HCT116 (cell line): ENCODE results near the gene PRKCA. TPM values are rescaled to one million over a fixed set of nuclear protein-coding genes. Genes with fewer than 3 reads are reported as not detected.

Experiments
- ATAC-seq: fragments of 200-7000 bp; cut with Tn5 transposase; 2 replicates; pipeline ENCODE4 v1.9.1; 2020; ENCODE audit warnings: mild to moderate bottlenecking, moderate library complexity
- BruUV-seq: library from RNA; stranded (reverse); fragments of 400-500 nt; replicated peaks from 2 replicates; lab custom pipeline; 2021; lab: Mats Ljungman, UMichigan
- CTCF ChIA-PET: fragments of 300-600 bp; sonication (Branson Sonifier 250); formaldehyde crosslinking; loops from one replicate; lab custom pipeline; 2021; ENCODE audit warnings: antibody characterized with exemption; lab: Charles Lee
- POLR2A ChIA-PET: fragments of 300-600, 350-600 bp; sonication (Branson Sonifier 250); formaldehyde crosslinking; loops from one replicate; lab custom pipeline; 2021; ENCODE audit warnings: antibody characterized with exemption; lab: Charles Lee
- RAD21 ChIA-PET, 2 experiments: fragments of 300-600 bp; sonication (Branson Sonifier 250); formaldehyde crosslinking; loops; one replicate each; lab custom pipeline; 2023; ENCODE audit warnings: low total read pairs in 2 of 2; ENCODE audit not compliant: uncharacterized antibody in 2 of 2, unreplicated experiment in 2 of 2, low non-redundant PET in 1 of 2; lab: Charles Lee
- DNase-seq: peaks from one replicate; pipeline ENCODE4 v3.0.0-alpha.2; 2010; ENCODE audit warnings: low read depth, low spot score
- H2AFZ ChIP-seq: fragments of 200-600 bp; shearing (Covaris generic), sonication (generic); 2 replicates; pipeline ENCODE4 v1.6.1; 2017; ENCODE audit warnings: low read depth, mixed run types, mixed read lengths, antibody characterized with exemption, low read length; ENCODE audit not compliant: poor library complexity, severe bottlenecking
- H3K27ac ChIP-seq: 2 replicates; pipeline ENCODE4 v1.5.1; 2012; ENCODE audit warnings: low read depth, low read length
- H3K27me3 ChIP-seq: fragments of 200-600 bp; sonication (generic); 2 replicates; pipeline ENCODE4 v1.6.1; 2016; ENCODE audit warnings: mixed run types, low read length, mixed read lengths; ENCODE audit not compliant: insufficient read depth
- H3K36me3 ChIP-seq, 2 experiments: fragments of 200-500 bp in 1 of 2; fragments of 200-600 bp in 1 of 2; sonication (Bioruptor generic) in 1 of 2; sonication (generic) in 1 of 2; 2 replicates each; pipeline versions ENCODE4 v1.5.1 to v1.6.1; 2014 to 2016; ENCODE audit warnings: low read length in 2 of 2, inconsistent platforms in 1 of 2, mixed read lengths in 1 of 2, mixed run types in 1 of 2; ENCODE audit not compliant: insufficient read depth in 2 of 2, control insufficient read depth in 1 of 2
- H3K4me1 ChIP-seq, 2 experiments: fragments of 200-600 bp in 1 of 2; sonication (generic) in 1 of 2; 2 replicates each; pipeline versions ENCODE4 v1.5.1 to v1.6.1; 2012 to 2017; ENCODE audit warnings: low read length in 2 of 2, inconsistent platforms in 1 of 2, mild to moderate bottlenecking in 1 of 2, mixed read lengths in 1 of 2, mixed run types in 1 of 2, moderate library complexity in 1 of 2; ENCODE audit not compliant: insufficient read depth in 2 of 2, control insufficient read depth in 1 of 2
- H3K4me2 ChIP-seq: fragments of 200-600 bp; sonication (generic); 2 replicates; pipeline ENCODE4 v1.6.1; 2017; ENCODE audit warnings: mixed run types, low read length, mixed read lengths
- H3K4me3 ChIP-seq, 2 experiments: fragments of 200-600 bp in 1 of 2; sonication (generic) in 1 of 2; replicated peaks in 1 of 2; 2 replicates each; pipeline ENCODE4 v1.5.1; 2011 to 2016; ENCODE audit warnings: low read length in 2 of 2, control low read depth in 1 of 2, low read depth in 1 of 2, mild to moderate bottlenecking in 1 of 2, mixed read lengths in 1 of 2, mixed run types in 1 of 2
- H3K79me2 ChIP-seq: fragments of 200-600 bp; sonication (generic); 2 replicates; pipeline ENCODE4 v1.6.1; 2017; ENCODE audit warnings: mild to moderate bottlenecking, mixed run types, low read length, moderate library complexity, mixed read lengths; ENCODE audit not compliant: insufficient read depth
- H3K9ac ChIP-seq: fragments of 200-600 bp; sonication (generic); 2 replicates; pipeline ENCODE4 v1.6.1; 2016; ENCODE audit warnings: low read length, mixed read lengths
- H3K9me2 ChIP-seq: fragments of 200-600 bp; sonication (generic), shearing (Covaris generic); 2 replicates; pipeline ENCODE4 v1.6.1; 2017; ENCODE audit warnings: mixed run types, mild to moderate bottlenecking, moderate library complexity; ENCODE audit not compliant: insufficient read depth
- H3K9me3 ChIP-seq, 2 experiments: fragments of 200-500 bp in 1 of 2; fragments of 200-600 bp in 1 of 2; sonication (Bioruptor generic) in 1 of 2; sonication (generic) in 1 of 2; 2 replicates each; pipeline ENCODE4 v1.6.1; 2014 to 2017; ENCODE audit warnings: low read length in 2 of 2, mixed read lengths in 2 of 2, inconsistent platforms in 1 of 2, low read depth in 1 of 2, mild to moderate bottlenecking in 1 of 2, mixed run types in 1 of 2, moderate library complexity in 1 of 2; ENCODE audit not compliant: control insufficient read depth in 1 of 2, insufficient read depth in 1 of 2
- H4K20me1 ChIP-seq: fragments of 200-600 bp; sonication (generic), shearing (Covaris generic); 2 replicates; pipeline ENCODE4 v1.6.1; 2017; ENCODE audit warnings: mixed run types, mild to moderate bottlenecking, moderate library complexity; ENCODE audit not compliant: insufficient read depth
- ATF3 ChIP-seq: IDR thresholded peaks from 2 replicates; pipeline ENCODE4 v1.6.1; 2012
- CBX3 ChIP-seq: IDR thresholded peaks from 2 replicates; pipeline ENCODE4 v1.6.1; 2012; ENCODE audit warnings: low read depth
- CTCF ChIP-seq, 3 experiments: fragments of 200-600 bp in 1 of 3; sonication (generic) in 1 of 3; IDR thresholded peaks in 2 of 3; conservative IDR thresholded peaks in 1 of 3; 2 replicates each; pipeline ENCODE4 v1.5.1; 2012 to 2017; ENCODE audit warnings: low read depth in 2 of 3, low read length in 2 of 3, antibody characterized with exemption in 1 of 3, borderline replicate concordance in 1 of 3, control low read depth in 1 of 3, mild to moderate bottlenecking in 1 of 3, mixed read lengths in 1 of 3, mixed run types in 1 of 3, moderate library complexity in 1 of 3; ENCODE audit not compliant: insufficient read depth in 1 of 3
- ELF1 ChIP-seq: IDR thresholded peaks from 2 replicates; pipeline ENCODE4 v1.6.1; 2012; ENCODE audit warnings: low read depth, borderline replicate concordance
- EZH2phosphoT487 ChIP-seq: fragments of 200-600 bp; IDR thresholded peaks from 2 replicates; pipeline ENCODE4 v1.6.1; 2018; ENCODE audit warnings: antibody characterized with exemption, borderline replicate concordance
- MAX ChIP-seq: IDR thresholded peaks from 2 replicates; pipeline ENCODE4 v1.6.1; 2012
- RAD21 ChIP-seq: IDR thresholded peaks from 2 replicates; pipeline ENCODE4 v1.6.1; 2012; ENCODE audit warnings: low read depth, mild to moderate bottlenecking
- SRF ChIP-seq: IDR thresholded peaks from 2 replicates; pipeline ENCODE4 v1.6.1; 2012; ENCODE audit warnings: low read depth
- intact Hi-C: fragments of 100-400 bp; cut with micrococcal nuclease; formaldehyde crosslinking; loops from 2 replicates; pipeline ENCODE4 v1.10.0; 2022
- total RNA-seq: library from RNA; stranded (reverse); gene quantifications from one replicate; pipeline ENCODE4 v1.2.1, GENCODE V29; 2021; ENCODE audit not compliant: unreplicated experiment

Gene PRKCA
- total RNA-seq, 1 experiment from 2014 or later, result 18.8 TPM

GRCh38 chr17:66733759-66734158 is 431.3 kb downstream of the PRKCA start:
- RAD21 ChIA-PET, result no interaction called here
- POLR2A ChIA-PET, result no interaction called here

More at GRCh38 chr17:66733759-66734158, 431.3 kb downstream of the PRKCA start:
- Histone ChIP-seq H3K27me3 (no peaks in the 10 kb centered on the region), H3K9me2 (no peaks in the 10 kb centered on the region), H3K79me2 (no peaks in the 10 kb centered on the region), H3K4me3 (no peak overlapping the region), H3K4me2 (no peak overlapping the region), H3K4me1 (peaks cover 0 to 5% of the 10 kb centered on the region in 2 experiments; a peak in 2 of 4 replicates), H3K9ac (no peak overlapping the region)
- no TSS peak for BruUV-seq
- intact Hi-C loops, result no loop called here
- CTCF ChIA-PET, result no interaction called here
- no peak for TF ChIP-seq SRF
- no peak for TF ChIP-seq MAX
- no peak for TF ChIP-seq CBX3
- no peak for TF ChIP-seq RAD21
- no peak for TF ChIP-seq ATF3
- TF ChIP-seq CTCF (IDR thresholded peaks at IDR 0.05 in 2 of 3, conservative IDR thresholded peaks at IDR 0.05 in 1 of 3; ENCODE audit: borderline replicate concordance in 1 of 3, insufficient read depth in 1 of 3, low read depth in 2 of 3, low read length in 2 of 3), result no peak
- TF ChIP-seq EZH2phosphoT487, result no peak
- TF ChIP-seq ELF1, result no peak
- TF ChIP-seq, all 23 proteins: peak for 0
- H2AFZ ChIP-seq, result no peak overlapping the region
- no peaks in the 10 kb centered on the region for H4K20me1 ChIP-seq
- H3K27ac ChIP-seq, result no peak overlapping the region
- H3K36me3 ChIP-seq, result no peaks in the 10 kb centered on the region
- no peaks in the 10 kb centered on the region for H3K9me3 ChIP-seq
- DNase-seq (no peak), ATAC-seq (no peak)
